HG03565 (cell line): ENCODE data around the gene MARK4.
"Not testable (repeated sequence)": the region's sequence is repeated elsewhere in the genome, so short reads cannot be mapped to it uniquely, and the experiment has no call there.

ENCODE experiments used
- ATAC-seq: cut with Tn5 transposase; IDR thresholded peaks from one replicate; pipeline ENCODE4 v1.9.1; 2021; ENCODE audit warnings: mild to moderate bottlenecking, moderate library complexity; ENCODE audit not compliant: unreplicated experiment

MARK4 gene

GRCh38 chr19:45304141-45304926 is 53.3 kb downstream of the MARK4 start:
- no peak for ATAC-seq

- no peak for ATAC-seq
These were observed 53.9 kb downstream of the MARK4 start for GRCh38 chr19:45305007-45305406.

- no peak for ATAC-seq
These were observed 54.4 kb downstream of the MARK4 start for GRCh38 chr19:45305421-45305820.

- no peak for ATAC-seq
These were observed 55.0 kb downstream of the MARK4 start for GRCh38 chr19:45306040-45306439.

GRCh38 chr19:45306518-45307027 is 55.5 kb downstream of the MARK4 start:
- no peak for ATAC-seq

- ATAC-seq = no peak
These were observed 56.3 kb downstream of the MARK4 start for GRCh38 chr19:45307361-45307760.

GRCh38 chr19:45309322-45309721 is 58.3 kb downstream of the MARK4 start:
- not testable (repeated sequence) for ATAC-seq

- no peak for ATAC-seq
These were observed 60.5 kb downstream of the MARK4 start for GRCh38 chr19:45311621-45312020.

GRCh38 chr19:45312285-45312684 is 61.2 kb downstream of the MARK4 start:
- ATAC-seq = not testable (repeated sequence)

- no peak for ATAC-seq
These were observed 63.7 kb downstream of the MARK4 start for GRCh38 chr19:45314708-45315245.

GRCh38 chr19:45315304-45315703 is 64.2 kb downstream of the MARK4 start:
- no peak for ATAC-seq

GRCh38 chr19:45320997-45321775 is 70.1 kb downstream of the MARK4 start:
- no peak for ATAC-seq

- no peak for ATAC-seq
These were observed 70.8 kb downstream of the MARK4 start for GRCh38 chr19:45321848-45322247.

GRCh38 chr19:45322311-45322710 is 71.2 kb downstream of the MARK4 start:
- no peak for ATAC-seq

GRCh38 chr19:45322744-45323281 is 71.7 kb downstream of the MARK4 start, which contains the start of gene CKM:
Gene CKM, minus strand, starts transcription at chr19:45322875. Its CDS starts 3,162 bp downstream, at chr19:45319713.
- no peak for ATAC-seq

- no peak for ATAC-seq
These were observed 72.6 kb downstream of the MARK4 start for GRCh38 chr19:45323671-45324081.

GRCh38 chr19:45324349-45324907 is 73.4 kb downstream of the MARK4 start:
- no peak for ATAC-seq

GRCh38 chr19:45327404-45328143 is 76.5 kb downstream of the MARK4 start:
- no peak for ATAC-seq

GRCh38 chr19:45331411-45331810 is 80.3 kb downstream of the MARK4 start:
- no peak for ATAC-seq

GRCh38 chr19:45333609-45334303 is 82.7 kb downstream of the MARK4 start:
- no peak for ATAC-seq
